ENCODE data around the gene NEK7. TPM values are rescaled to one million over a fixed set of nuclear protein-coding genes. Genes with fewer than 3 reads are reported as not detected.
A peak's percentile ranks its signal among the peaks of the same experiment; 100 is the strongest.

NEK7 gene
- total RNA-seq, 1 donor: 187 TPM

- DNase-seq (ENCODE audit: low read depth): no peak
- H3K4me3 ChIP-seq (ENCODE audit: low read depth, low read length): no peak overlapping the region
- TF ChIP-seq CTCF (IDR thresholded peaks at IDR 0.05; ENCODE audit: insufficient read depth, low read length): no peak
These were observed 88.6 kb downstream of the NEK7 start for GRCh38 chr1:198245379-198245778.

GRCh38 chr1:198246337-198246736 is 89.5 kb downstream of the NEK7 start:
- DNase-seq (ENCODE audit: low read depth): no peak
- no peak overlapping the region for H3K4me3 ChIP-seq (ENCODE audit: low read depth, low read length)
- no peak for TF ChIP-seq CTCF (IDR thresholded peaks at IDR 0.05; ENCODE audit: insufficient read depth, low read length)

- no peak overlapping the region for H3K4me3 ChIP-seq (ENCODE audit: low read depth, low read length)
- TF ChIP-seq CTCF (IDR thresholded peaks at IDR 0.05; ENCODE audit: insufficient read depth, low read length): no peak
- no peak for DNase-seq (ENCODE audit: low read depth)
These were observed 96.5 kb downstream of the NEK7 start for GRCh38 chr1:198253259-198253658.

- H3K4me3 ChIP-seq (ENCODE audit: low read depth, low read length): no peak overlapping the region
- TF ChIP-seq CTCF (IDR thresholded peaks at IDR 0.05; ENCODE audit: insufficient read depth, low read length): no peak
These were observed 96.9 kb downstream of the NEK7 start for GRCh38 chr1:198253668-198254067.

GRCh38 chr1:198254521-198254920 is 97.7 kb downstream of the NEK7 start:
- DNase-seq (ENCODE audit: low read depth): peak; percentile 42
- H3K4me3 ChIP-seq (ENCODE audit: low read depth, low read length): no peak overlapping the region
- peak; percentile 37 for TF ChIP-seq CTCF (IDR thresholded peaks at IDR 0.05; ENCODE audit: insufficient read depth, low read length)

More at GRCh38 chr1:198253668-198254067, 96.9 kb downstream of the NEK7 start:
- peak; percentile 69 for DNase-seq (ENCODE audit: low read depth)

GRCh38 chr1:198254948-198255347 is 98.2 kb downstream of the NEK7 start:
- H3K4me3 ChIP-seq (ENCODE audit: low read depth, low read length): no peak overlapping the region
- peak; percentile 57 for DNase-seq (ENCODE audit: low read depth)
- no peak for TF ChIP-seq CTCF (IDR thresholded peaks at IDR 0.05; ENCODE audit: insufficient read depth, low read length)

- DNase-seq (ENCODE audit: low read depth): no peak
- TF ChIP-seq CTCF (IDR thresholded peaks at IDR 0.05; ENCODE audit: insufficient read depth, low read length): no peak
- H3K4me3 ChIP-seq (ENCODE audit: low read depth, low read length): no peak overlapping the region
These were observed 99.0 kb downstream of the NEK7 start for GRCh38 chr1:198255784-198256183.

Data from fibroblast of the aortic adventitia (primary cell).